DND-41 (cell line): ENCODE data around the gene AUTS2.

Source experiments
- ATAC-seq: fragments of 200-7000 bp; cut with Tn5 transposase; 3 replicates; pipeline ENCODE4 v1.9.1; 2021; ENCODE audit warnings: low read depth; ENCODE audit not compliant: insufficient read depth
- DNase-seq: peaks from one replicate; pipeline ENCODE4 v3.0.0-alpha.2; 2020
- H2AFZ ChIP-seq: 2 replicates; pipeline ENCODE4 v1.6.0; 2012; ENCODE audit warnings: low read depth, low read length
- H3K27ac ChIP-seq: 2 replicates; pipeline ENCODE4 v1.5.1; 2012; ENCODE audit warnings: low read length, inconsistent platforms
- H3K27me3 ChIP-seq: fragments of 200-600 bp; sonication (generic); 2 replicates; pipeline ENCODE4 v1.6.0; 2012; ENCODE audit warnings: low read length, mild to moderate bottlenecking, inconsistent platforms; ENCODE audit not compliant: insufficient read depth, poor library complexity
- H3K36me3 ChIP-seq: 2 replicates; pipeline ENCODE4 v1.5.1; 2012; ENCODE audit warnings: low read length, inconsistent platforms; ENCODE audit not compliant: insufficient read depth
- H3K4me1 ChIP-seq: 2 replicates; pipeline ENCODE4 v1.5.1; 2012; ENCODE audit warnings: mild to moderate bottlenecking, low read length; ENCODE audit not compliant: insufficient read depth
- H3K4me2 ChIP-seq: 2 replicates; pipeline ENCODE4 v1.6.0; 2012; ENCODE audit warnings: mild to moderate bottlenecking, moderate library complexity, low read length, inconsistent platforms; ENCODE audit not compliant: insufficient read depth
- H3K4me3 ChIP-seq, 2 experiments: fragments of 200-600 bp in 1 of 2; shearing (Covaris generic) in 1 of 2; 2 replicates each; pipeline ENCODE4 v1.5.1; 2012 to 2016; ENCODE audit warnings: inconsistent platforms in 2 of 2, low read length in 2 of 2, mild to moderate bottlenecking in 2 of 2, low read depth in 1 of 2, moderate library complexity in 1 of 2
- H3K79me2 ChIP-seq: 2 replicates; pipeline ENCODE4 v1.6.0; 2012; ENCODE audit warnings: low read length, inconsistent platforms; ENCODE audit not compliant: insufficient read depth
- H3K9ac ChIP-seq: 2 replicates; pipeline ENCODE4 v1.6.0; 2012; ENCODE audit warnings: low read depth, mild to moderate bottlenecking, inconsistent platforms, low read length, moderate library complexity
- H3K9me3 ChIP-seq: 2 replicates; pipeline ENCODE4 v1.5.1; 2012; ENCODE audit warnings: low read length, moderate library complexity, mild to moderate bottlenecking, inconsistent platforms; ENCODE audit not compliant: insufficient read depth, severe bottlenecking
- H4K20me1 ChIP-seq: 2 replicates; pipeline ENCODE4 v1.6.0; 2012; ENCODE audit warnings: low read length; ENCODE audit not compliant: insufficient read depth
- CTCF ChIP-seq: IDR thresholded peaks from 2 replicates; pipeline ENCODE4 v1.5.1; 2012; ENCODE audit warnings: borderline replicate concordance, low read length, moderate library complexity, mild to moderate bottlenecking; ENCODE audit not compliant: poor library complexity, severe bottlenecking; ENCODE audit errors: extremely low read depth
- EZH2 ChIP-seq: IDR thresholded peaks from 3 replicates; pipeline ENCODE4 v1.6.1; 2012; ENCODE audit warnings: borderline replicate concordance, low read depth, mild to moderate bottlenecking, moderate library complexity, low read length, inconsistent platforms; ENCODE audit not compliant: severe bottlenecking

The AUTS2 gene

GRCh38 chr7:70577078-70577477, 978.8 kb downstream of the AUTS2 start:
- TF ChIP-seq EZH2 (no peak), CTCF (no peak)
- Histone ChIP-seq H3K79me2 (no peaks in the 10 kb centered on the region), H3K27ac (no peak overlapping the region), H3K36me3 (no peaks in the 10 kb centered on the region), H3K4me1 (no peaks in the 10 kb centered on the region), H3K4me2 (no peak overlapping the region), H2AFZ (no peak overlapping the region), H3K4me3 (no peak overlapping the region), H4K20me1 (no peaks in the 10 kb centered on the region), H3K27me3 (no peaks in the 10 kb centered on the region), H3K9me3 (no peaks in the 10 kb centered on the region), H3K9ac (no peak overlapping the region)
- ATAC-seq (no peak), DNase-seq (no peak)

DNA sequence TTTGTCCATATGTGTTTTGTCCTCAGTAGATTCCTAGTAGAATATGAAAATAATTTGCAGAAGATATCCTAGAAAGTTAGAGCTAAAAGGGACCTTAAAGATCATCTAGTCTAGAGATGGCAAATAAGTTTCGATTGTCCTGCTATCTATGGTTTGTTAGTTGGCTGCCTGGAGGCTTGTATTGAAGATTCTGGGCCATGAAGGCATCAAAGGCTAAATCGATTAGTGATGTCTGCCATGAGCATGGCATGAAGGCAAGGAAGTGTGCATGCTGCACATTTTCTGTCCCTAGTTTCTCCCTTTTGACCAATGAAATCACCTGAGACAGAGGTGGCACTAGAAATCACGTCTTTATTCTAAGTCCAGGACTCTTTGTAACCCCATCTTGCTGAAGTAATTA, 979.9 kb downstream of the AUTS2 start:
- H3K36me3 ChIP-seq, result no peaks in the 10 kb centered on the region
- H3K4me3 ChIP-seq, result no peak overlapping the region
- H3K9ac ChIP-seq, result no peak overlapping the region
- no peak for ATAC-seq
- no peak for DNase-seq
- H3K4me2 ChIP-seq, result no peak overlapping the region
- TF ChIP-seq EZH2, result no peak
- H3K9me3 ChIP-seq, result no peaks in the 10 kb centered on the region
- no peaks in the 10 kb centered on the region for H4K20me1 ChIP-seq
- H3K27me3 ChIP-seq, result no peaks in the 10 kb centered on the region
- no peak overlapping the region for H2AFZ ChIP-seq
- no peaks in the 10 kb centered on the region for H3K79me2 ChIP-seq
- no peak overlapping the region for H3K27ac ChIP-seq
- H3K4me1 ChIP-seq, result no peaks in the 10 kb centered on the region

DNA sequence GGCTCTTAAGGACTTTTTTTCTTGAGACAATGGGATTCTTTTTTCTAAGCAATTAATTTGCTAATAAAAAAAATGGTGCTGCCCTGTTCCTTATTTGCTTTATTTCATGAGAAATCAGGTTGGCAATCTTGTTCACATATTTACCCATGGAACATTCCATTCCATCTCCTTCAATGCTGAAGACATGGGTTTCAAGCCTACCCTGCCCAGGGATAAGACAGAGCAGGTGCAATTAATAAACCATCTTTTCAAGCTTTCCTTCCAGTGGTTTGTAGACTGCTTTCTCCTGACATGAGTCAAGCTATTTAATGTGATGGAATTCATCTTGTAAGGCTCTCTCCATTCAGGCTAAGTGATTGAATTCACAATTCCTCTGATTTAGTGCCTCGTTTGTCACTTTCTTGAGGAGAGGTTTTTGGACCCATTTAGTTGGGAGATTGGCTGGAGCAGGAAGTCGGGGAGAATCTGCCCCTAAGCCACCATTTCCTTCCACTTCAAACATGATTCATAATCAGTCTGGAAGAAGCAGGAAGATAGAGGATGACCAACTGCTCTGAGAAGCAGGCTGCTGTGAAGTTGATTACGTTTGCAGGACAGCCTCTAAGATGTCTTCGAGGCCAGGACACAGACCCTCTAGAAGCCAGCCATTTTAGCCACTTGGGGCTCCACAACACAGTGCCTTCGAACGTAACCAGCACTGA, 981.3 kb downstream of the AUTS2 start:
- Histone ChIP-seq H2AFZ (no peak overlapping the region), H4K20me1 (no peaks in the 10 kb centered on the region), H3K4me3 (no peak overlapping the region), H3K27ac (no peak overlapping the region), H3K9ac (no peak overlapping the region), H3K4me1 (no peaks in the 10 kb centered on the region), H3K79me2 (no peaks in the 10 kb centered on the region), H3K27me3 (no peaks in the 10 kb centered on the region), H3K36me3 (no peaks in the 10 kb centered on the region), H3K4me2 (no peak overlapping the region), H3K9me3 (no peaks in the 10 kb centered on the region)
- TF ChIP-seq EZH2, result no peak
- no peak for TF ChIP-seq CTCF
- no peak for DNase-seq
- ATAC-seq, result no peak

GRCh38 chr7:70580161-70580560, 981.9 kb downstream of the AUTS2 start:
- H3K79me2 ChIP-seq, result no peaks in the 10 kb centered on the region
- no peak overlapping the region for H3K4me3 ChIP-seq
- no peak overlapping the region for H3K27ac ChIP-seq
- no peak overlapping the region for H3K4me2 ChIP-seq
- TF ChIP-seq CTCF (no peak), EZH2 (no peak)
- DNase-seq, result no peak
- ATAC-seq, result no peak
- no peaks in the 10 kb centered on the region for H3K36me3 ChIP-seq
- H3K27me3 ChIP-seq, result no peaks in the 10 kb centered on the region
- no peak overlapping the region for H2AFZ ChIP-seq
- H4K20me1 ChIP-seq, result no peaks in the 10 kb centered on the region
- no peaks in the 10 kb centered on the region for H3K4me1 ChIP-seq
- H3K9me3 ChIP-seq, result no peaks in the 10 kb centered on the region
- no peak overlapping the region for H3K9ac ChIP-seq
